AML-193 (cell line): ENCODE measurements around the gene ACTR6.

Experiments used
- DNase-seq, 2 experiments: peaks; one replicate each; lab custom pipeline; 2025; lab: John Stamatoyannopoulos, UW

ACTR6 gene

GRCh38 chr12:100267603-100268281 lies 67.1 kb downstream of the ACTR6 start:
- no peak for DNase-seq

- no peak for DNase-seq
These were observed 68.4 kb downstream of the ACTR6 start for GRCh38 chr12:100268835-100269564.

DNA sequence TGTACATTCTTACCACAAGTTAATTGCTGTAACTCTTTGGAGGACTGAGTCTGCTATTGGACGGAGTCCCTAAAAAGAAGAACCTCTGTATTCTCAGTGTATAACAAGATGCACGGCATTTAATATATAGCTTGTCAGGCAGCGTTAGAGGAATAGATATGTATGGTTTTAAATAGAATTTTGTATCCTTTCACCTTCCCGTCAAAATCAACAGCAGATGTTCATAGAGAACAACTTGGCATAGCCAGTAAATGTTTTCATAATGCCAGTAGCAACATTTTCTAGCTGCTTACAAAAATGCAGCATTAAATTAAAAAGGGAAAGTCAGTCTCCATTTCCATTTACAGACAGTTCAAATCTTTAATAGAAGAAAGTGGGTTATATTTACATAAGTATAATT lies 73.2 kb downstream of the ACTR6 start:
- no peak for DNase-seq
